ENCODE data around the gene HERC3.

GRCh38 chr4:88600176-88600838 lies 8.0 kb downstream of the HERC3 start:
- TF ChIP-seq, protein P1, sequence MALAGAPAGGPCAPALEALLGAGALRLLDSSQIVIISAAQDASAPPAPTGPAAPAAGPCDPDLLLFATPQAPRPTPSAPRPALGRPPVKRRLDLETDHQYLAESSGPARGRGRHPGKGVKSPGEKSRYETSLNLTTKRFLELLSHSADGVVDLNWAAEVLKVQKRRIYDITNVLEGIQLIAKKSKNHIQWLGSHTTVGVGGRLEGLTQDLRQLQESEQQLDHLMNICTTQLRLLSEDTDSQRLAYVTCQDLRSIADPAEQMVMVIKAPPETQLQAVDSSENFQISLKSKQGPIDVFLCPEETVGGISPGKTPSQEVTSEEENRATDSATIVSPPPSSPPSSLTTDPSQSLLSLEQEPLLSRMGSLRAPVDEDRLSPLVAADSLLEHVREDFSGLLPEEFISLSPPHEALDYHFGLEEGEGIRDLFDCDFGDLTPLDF (CRISPR knock-in tag; IDR thresholded peaks at IDR 0.05) = no peak
- TF ChIP-seq CTCF (IDR thresholded peaks at IDR 0.05) = no peak
- TF ChIP-seq, protein P2, sequence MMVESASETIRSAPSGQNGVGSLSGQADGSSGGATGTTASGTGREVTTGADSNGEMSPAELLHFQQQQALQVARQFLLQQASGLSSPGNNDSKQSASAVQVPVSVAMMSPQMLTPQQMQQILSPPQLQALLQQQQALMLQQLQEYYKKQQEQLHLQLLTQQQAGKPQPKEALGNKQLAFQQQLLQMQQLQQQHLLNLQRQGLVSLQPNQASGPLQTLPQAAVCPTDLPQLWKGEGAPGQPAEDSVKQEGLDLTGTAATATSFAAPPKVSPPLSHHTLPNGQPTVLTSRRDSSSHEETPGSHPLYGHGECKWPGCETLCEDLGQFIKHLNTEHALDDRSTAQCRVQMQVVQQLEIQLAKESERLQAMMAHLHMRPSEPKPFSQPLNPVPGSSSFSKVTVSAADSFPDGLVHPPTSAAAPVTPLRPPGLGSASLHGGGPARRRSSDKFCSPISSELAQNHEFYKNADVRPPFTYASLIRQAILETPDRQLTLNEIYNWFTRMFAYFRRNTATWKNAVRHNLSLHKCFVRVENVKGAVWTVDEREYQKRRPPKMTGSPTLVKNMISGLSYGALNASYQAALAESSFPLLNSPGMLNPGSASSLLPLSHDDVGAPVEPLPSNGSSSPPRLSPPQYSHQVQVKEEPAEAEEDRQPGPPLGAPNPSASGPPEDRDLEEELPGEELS (CRISPR knock-in tag; IDR thresholded peaks at IDR 0.05) = no peak

Measured in WTC11 (cell line).